Vagina (tissue), 2 donors: ENCODE measurements around the gene PTCH2.

Source experiments
- POLR2A ChIP-seq, 2 donors: fragments of 450-650 bp; IDR thresholded peaks; one replicate each; pipeline ENCODE4 v1.6.1; 2017; ENCODE audit warnings: antibody characterized with exemption in 2 of 2, mild to moderate bottlenecking in 2 of 2, moderate library complexity in 2 of 2
- TF ChIP-seq, protein P1 (sequence below), 3 experiments: fragments of 450-650 bp in 2 of 3; fragments of 200-600 bp in 1 of 3; sonication (generic) in 1 of 3; IDR thresholded peaks; one replicate each; pipeline ENCODE4 v1.5.1; 2017 to 2019; ENCODE audit warnings: antibody characterized with exemption in 3 of 3, mild to moderate bottlenecking in 2 of 3, moderate library complexity in 2 of 3

DNA sequence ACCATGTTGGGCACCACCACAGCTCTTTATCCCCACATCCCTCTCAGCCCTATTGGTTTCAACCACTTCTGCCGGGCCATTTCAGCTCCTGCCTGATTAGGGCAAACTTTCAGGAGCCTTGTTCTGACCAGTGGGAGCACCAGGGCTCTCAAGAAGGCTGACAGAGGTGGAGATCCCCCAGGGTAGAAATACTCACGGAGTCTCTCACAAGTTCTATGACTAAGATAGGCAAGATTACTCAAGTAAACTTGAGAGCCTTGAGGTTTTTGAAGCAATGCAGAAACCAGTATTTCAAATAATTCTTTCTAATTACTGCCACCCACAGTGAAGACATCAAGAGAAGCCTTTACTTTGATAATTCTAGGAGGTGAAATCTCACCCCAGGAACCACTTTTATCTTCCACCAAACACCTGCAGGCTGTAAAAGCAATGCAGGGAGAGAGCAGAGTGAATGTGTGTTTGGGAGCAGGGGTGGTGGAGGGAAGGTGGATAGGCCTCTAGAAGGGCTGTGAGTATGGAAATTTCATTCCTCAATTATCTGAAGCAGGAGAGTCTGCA lies 6.6 kb upstream of the PTCH2 start:
- TF ChIP-seq POLR2A (IDR thresholded peaks at IDR 0.05), result no peak
- TF ChIP-seq, protein P1, sequence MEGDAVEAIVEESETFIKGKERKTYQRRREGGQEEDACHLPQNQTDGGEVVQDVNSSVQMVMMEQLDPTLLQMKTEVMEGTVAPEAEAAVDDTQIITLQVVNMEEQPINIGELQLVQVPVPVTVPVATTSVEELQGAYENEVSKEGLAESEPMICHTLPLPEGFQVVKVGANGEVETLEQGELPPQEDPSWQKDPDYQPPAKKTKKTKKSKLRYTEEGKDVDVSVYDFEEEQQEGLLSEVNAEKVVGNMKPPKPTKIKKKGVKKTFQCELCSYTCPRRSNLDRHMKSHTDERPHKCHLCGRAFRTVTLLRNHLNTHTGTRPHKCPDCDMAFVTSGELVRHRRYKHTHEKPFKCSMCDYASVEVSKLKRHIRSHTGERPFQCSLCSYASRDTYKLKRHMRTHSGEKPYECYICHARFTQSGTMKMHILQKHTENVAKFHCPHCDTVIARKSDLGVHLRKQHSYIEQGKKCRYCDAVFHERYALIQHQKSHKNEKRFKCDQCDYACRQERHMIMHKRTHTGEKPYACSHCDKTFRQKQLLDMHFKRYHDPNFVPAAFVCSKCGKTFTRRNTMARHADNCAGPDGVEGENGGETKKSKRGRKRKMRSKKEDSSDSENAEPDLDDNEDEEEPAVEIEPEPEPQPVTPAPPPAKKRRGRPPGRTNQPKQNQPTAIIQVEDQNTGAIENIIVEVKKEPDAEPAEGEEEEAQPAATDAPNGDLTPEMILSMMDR (IDR thresholded peaks at IDR 0.05), result no peak
